SIG-M5 treated with dmso at 0.1 percent for 504 hours (cell line): Measurements from ENCODE around the gene ZNF652.
"Not testable (repeated sequence)": the region's sequence is repeated elsewhere in the genome, so short reads cannot be mapped to it uniquely, and the experiment has no call there.

Experiments
- DNase-seq: peaks from one replicate; lab custom pipeline; 2025; ENCODE audit not compliant: unreplicated experiment; lab: John Stamatoyannopoulos, UW

Gene ZNF652

GRCh38 chr17:49387498-49388289 is 25.6 kb upstream of the ZNF652 start:
- no peak for DNase-seq

GRCh38 chr17:49386373-49386772 is 24.3 kb upstream of the ZNF652 start:
- no peak for DNase-seq

DNA sequence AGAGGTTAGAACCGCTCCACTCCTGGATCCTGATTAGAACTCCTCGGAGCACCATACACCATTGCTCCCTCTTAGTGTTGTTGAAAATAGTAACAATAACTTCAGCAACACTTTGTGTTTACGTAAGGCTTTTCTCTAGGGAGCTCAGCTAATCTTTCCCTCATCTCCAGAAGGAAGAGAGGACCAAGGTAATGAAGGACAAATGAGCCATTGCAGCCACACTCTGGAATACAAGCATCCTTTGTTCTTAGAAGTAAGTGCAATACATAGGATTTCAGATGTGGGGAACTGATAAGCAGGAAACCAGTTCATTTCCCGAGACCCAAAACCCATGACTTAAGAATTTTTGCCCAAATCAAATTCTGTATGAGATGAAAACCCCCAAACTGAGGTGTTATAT is 22.9 kb upstream of the ZNF652 start:
- no peak for DNase-seq

DNA sequence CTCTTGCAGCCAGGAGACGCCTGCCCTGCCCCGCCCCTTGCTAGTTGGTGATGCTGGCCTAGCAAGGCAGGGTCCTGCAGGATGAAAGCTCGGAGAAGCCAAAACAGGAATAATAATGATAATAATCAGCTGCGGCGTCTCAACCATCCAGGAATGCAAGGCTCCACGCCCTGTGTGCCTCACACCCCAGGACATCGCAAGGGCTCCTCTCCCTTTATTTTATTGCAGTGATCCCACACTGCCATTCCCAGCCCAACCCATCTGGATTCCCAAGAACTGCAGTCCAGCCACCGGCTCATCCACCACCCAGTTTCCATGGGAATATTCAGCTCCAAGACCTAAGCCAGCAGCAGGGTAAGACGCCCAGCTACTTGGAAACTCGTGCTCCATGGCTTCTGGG is 21.0 kb upstream of the ZNF652 start:
- no peak for DNase-seq

DNA sequence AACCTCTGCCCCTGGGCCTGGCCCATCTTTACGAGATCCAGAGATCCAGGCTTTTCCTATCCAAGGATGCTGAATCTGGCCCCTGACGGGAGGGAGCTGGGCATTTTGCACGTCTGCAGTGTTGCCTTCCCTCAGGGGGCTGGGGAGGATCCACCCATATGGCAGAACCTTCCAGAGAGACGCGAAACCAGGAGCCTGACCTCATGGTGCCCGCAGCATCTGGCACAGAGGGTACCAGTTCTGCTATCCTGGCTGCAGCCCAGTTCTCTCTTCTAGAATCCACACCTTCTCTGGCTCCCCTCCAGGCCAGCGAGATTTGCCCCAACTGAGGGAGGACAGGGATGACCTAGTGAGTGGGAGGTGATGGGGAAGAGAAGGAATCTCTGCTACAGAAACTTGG is 20.5 kb upstream of the ZNF652 start:
- DNase-seq, result no peak

DNA sequence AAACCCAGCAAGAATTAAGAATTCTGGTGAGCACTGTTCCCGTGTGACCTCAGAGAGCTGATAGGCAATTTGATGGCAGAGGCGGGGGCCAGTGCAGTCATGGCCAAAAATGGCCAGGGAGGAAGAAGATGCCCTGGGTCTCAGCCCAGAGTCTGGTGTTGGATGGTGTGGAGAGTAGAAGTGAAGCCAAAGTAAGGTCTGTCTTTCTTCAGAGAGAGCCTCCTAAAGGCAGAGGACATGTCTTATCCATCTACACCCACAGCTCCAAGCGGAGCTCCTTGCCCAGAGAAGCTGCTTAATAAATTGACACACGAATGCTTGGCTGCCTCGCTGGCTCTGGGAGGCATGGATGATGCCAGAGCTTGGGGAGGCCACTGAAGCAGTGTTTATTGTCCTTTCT is 19.7 kb upstream of the ZNF652 start:
- no peak for DNase-seq

- no peak for DNase-seq
Measured at GRCh38 chr17:49381033-49381432, 19.0 kb upstream of the ZNF652 start.

DNA sequence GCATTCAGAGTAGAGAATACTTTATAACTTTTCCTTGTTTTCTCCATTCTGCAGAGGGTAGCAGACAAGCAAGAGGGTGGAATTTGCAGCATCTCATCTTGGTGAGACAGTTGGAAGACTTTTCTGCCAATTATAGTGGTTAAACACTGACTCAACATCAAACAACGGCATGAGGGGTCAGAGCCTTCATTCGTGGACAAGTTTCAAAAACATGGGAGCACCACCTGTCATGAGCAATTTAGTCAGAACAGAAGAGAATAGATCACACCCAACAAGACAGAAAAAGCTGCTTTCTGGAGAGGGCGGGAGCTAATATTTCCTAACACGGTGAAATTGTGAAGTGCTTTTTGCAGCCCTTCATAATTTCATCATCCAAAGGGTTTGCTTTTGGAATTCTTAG is 17.9 kb upstream of the ZNF652 start:
- no peak for DNase-seq

DNA sequence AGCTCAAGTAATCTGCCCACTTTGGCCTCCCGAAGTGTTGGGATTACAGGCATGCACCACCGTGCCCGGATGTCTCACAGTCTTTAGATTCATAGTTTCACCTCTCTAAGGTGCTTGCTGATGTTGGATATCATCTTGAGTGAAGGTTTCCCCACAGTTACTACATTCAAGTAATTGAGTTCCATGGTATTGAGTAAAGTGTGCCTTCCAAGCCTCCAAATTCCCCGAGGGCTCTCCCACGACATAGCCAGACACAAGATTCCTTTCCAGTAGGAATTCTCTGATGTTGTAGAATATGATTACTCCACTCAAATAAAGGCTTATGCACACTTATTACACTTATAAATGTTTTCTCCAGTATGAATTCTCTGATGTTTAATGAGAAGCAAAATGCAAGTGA is 16.3 kb upstream of the ZNF652 start:
- no peak for DNase-seq

DNA sequence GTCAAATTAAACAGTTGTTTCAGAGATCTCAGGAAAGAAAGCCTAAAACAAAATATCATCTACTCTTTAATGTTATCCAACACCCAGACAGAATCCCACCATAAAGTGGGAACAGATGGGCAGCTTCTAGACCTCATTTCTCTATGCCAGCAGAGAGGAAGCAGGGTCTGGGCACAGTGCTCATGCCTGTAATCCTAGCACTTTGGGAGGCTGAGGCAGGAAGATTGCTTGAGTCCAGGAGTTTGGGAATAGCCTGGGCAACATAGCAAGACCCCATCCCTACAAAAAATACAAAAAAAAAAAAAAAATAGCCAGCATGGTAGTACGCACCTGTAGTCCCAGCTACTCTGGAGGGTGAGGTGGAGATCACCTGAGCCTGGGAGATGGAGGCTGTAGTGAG is 13.5 kb upstream of the ZNF652 start:
- DNase-seq, result no peak

DNA sequence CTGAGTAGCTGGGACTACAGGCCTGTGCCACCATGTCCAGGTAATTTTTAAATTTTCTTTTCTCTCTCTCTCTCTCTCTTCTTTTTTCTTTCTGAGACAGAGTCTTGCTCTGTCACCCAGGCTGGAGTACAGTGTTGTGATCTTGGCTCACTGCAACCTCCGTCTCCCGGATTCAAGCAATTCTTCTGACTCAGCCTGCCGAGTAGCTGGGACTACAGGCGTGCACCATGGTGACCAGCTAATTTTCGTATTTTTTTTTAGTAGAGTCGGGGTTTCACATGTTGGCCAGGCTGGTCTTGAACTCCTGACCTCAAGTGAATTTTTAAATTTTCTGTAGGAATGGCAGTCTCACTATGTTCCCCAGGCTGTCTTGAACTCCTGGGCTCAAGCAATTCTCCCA is 11.1 kb upstream of the ZNF652 start:
- no peak for DNase-seq

GRCh38 chr17:49372425-49372824 is 10.4 kb upstream of the ZNF652 start:
- no peak for DNase-seq

DNA sequence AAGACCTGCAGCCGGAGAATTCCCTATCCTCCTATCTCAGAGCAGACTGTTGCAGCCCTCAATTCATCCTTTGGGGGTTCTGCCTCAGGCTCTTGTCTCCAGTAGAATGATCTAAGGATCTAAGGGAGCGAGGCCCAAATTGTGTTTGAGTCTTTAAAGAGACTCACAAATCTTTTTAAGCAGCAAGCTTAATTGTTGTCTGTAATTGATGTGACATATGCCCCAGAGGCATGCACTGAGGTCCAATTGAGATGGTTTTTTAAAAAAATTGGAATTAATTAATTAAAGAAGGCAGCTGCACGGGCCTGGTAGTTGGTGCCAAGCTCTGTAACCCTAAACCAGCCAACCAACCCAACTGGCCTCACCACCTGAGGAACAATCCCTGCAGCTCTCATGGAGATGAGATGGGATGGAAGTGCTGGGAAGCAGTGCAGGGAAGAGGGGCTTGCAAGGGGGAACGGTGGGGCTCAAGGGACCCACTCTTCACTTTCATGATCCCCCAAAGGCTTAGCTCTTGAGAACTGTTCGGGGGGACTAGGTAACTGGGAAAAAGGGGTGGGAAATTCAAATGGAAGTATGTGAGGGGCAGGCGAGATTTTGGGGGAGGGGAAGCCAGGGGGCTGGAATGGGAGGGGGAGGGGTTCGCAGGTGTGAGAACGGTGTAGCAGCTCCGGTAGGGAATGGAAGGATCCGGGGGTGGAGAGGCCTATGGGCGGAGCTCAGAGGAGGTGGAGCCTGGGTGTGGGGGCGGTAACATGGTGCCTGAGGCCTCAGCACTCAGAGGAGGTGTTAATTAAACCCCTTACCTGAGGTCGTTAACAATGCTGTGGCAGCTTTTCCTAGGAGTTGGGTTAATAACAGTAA is 9.2 kb upstream of the ZNF652 start:
- DNase-seq, result no peak

DNA sequence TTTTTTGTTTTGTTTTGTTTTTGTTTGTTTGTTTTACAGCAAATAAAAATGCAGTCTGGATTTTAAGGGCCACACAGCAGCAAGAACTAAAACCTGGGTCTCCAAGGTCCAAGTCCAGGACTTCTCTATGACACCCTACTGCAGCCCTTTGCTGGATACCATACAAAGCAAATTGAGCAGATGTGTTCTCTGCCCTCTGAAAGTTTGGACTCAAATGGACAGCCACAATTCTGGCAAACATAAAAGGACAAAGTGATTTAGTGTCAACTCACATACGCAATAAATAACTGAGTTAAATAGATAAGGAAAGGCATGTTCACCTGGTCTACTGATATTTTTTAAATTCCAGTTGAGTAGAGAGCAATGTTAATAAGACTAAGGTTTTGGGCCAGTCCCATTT is 7.7 kb upstream of the ZNF652 start:
- DNase-seq, result no peak

DNA sequence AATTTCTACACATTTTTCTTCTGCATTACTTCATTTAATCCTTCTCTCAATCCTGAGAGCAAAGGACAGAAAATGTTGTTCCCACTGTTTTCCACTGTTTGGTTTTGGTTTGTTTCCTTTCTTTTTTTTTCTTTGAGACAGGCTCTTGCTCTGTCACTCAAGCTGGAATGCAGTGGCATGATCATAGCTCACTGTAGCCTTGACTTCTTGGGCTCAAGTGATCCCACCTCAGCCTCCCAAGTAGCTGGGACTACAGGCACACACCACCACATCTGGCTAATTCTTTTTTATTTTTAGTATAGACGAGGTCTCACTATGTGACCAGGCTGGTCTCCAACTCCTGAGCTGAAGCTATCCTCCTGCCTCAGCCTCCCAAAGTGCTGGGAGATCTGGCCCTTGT is 7.0 kb upstream of the ZNF652 start:
- no peak for DNase-seq

DNA sequence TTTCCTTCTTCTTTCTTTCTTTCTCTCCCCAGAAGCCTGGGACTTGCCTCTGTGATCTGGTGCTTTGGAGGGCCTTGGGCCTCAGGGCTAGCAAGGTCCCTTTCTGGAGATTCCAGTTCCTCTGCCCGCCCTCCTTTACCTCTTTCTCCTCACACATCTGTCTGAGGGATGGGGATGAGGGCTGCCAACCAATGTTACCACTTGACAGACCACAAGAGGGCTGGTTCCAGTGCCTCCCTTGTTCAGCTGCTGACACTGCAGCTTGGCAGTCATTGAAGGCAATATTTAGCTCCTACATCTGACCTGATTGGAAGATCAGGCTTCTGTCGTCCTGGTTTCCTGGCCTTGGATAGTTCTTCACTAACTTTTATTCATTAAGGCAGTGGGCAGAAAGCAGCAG is 3.6 kb upstream of the ZNF652 start:
- peak; percentile 74 for DNase-seq

GRCh38 chr17:49365126-49365525 is 3.1 kb upstream of the ZNF652 start:
- not testable (repeated sequence) for DNase-seq

DNA sequence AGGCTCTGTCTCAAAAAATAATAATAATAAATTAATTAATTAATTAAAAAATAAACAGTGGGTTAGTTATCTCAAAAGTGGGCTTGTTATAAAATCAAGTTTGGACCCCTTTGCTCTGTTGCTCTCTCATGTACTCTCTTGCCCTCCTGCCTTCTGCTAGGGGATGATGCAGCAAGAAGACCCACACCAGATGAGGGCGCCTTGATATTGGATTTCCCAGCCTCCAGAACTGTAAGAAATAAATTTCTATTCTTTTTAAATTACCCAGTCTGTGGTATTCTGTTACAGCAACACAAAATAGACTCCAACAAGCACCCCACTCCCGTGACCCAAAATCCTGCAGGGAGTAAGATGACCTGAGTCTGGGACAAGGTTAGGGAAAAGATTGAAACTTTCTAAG is 2.1 kb upstream of the ZNF652 start:
- DNase-seq, result no peak

DNA sequence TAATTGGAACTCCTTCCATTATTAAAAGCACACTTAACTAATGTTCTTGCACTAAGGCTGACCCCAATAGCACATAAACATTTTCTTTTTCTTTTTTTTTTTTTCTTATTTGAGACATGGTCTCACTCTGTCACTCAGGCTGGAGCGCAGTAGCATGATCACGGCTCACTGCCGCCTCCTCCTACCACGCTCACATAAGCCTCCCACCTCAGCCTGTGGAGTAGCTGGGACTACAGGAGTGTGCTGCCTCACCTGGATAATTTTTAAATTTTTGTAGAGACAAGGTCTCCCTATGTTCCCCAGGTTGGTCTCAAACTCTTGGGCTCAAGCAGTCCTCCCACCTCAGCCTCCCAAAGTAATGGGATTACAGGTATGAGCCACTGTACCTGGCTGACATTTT is 1.2 kb upstream of the ZNF652 start:
- DNase-seq, result no peak

- DNase-seq, result no peak
Measured at GRCh38 chr17:49362723-49363117, 670 bp upstream of the ZNF652 start.

- DNase-seq, result peak; percentile 71
Measured at GRCh38 chr17:49361129-49361901, 735 bp downstream of the ZNF652 start.

DNA sequence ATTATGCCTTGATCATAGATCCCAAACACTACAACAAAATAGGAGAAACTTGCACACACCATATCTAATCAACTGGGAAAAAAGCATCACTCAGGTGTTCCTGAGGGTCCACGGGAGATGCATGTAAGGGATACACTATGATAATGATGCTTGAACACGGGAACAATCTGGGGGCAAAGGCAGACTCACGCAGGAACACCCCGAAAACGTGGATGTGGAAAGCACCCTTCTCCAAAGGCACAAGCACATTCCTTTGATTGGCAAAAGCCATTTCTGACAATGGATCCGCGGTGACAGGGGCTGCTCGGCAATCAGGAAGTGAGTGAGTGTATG is 1.3 kb downstream of the ZNF652 start:
- no peak for DNase-seq
